ENCODE measurements around the gene HNRNPA3.
"Not testable (repeated sequence)": the region's sequence is repeated elsewhere in the genome, so short reads cannot be mapped to it uniquely, and the experiment has no call there.

Gene HNRNPA3

GRCh38 chr2:177184606-177185005 is 28.0 kb upstream of the HNRNPA3 start:
- H2BK120ac ChIP-seq (ENCODE audit: low read depth, low read length): no peak overlapping the region
- no peak overlapping the region for H3K4me3 ChIP-seq (ENCODE audit: low read length in 2 of 2)
- H4K91ac ChIP-seq (ENCODE audit: low read depth, low read length, poor library complexity): no peak overlapping the region
- peaks cover 0 to 2% of the 10 kb centered on the region in 2 donors for H3K4me1 ChIP-seq (ENCODE audit: control insufficient read depth in 2 of 2, insufficient read depth in 1 of 2, low read depth in 1 of 2, low read length in 2 of 2)
- H3K14ac ChIP-seq (ENCODE audit: low read length): no peak overlapping the region
- H4K8ac ChIP-seq (ENCODE audit: low read depth, low read length): no peak overlapping the region
- H3K23ac ChIP-seq (ENCODE audit: low read depth, low read length, poor library complexity): no peak overlapping the region
- H3K27me3 ChIP-seq (ENCODE audit: control insufficient read depth in 3 of 3, insufficient read depth in 3 of 3, low read depth in 1 of 3, low read length in 3 of 3): no peaks in the 10 kb centered on the region
- DNase-seq (ENCODE audit: low spot score): no peak
- no peak overlapping the region for H3K27ac ChIP-seq (replicated peaks; ENCODE audit: low read length)
- H3K4me2 ChIP-seq (ENCODE audit: insufficient read depth, low read length, poor library complexity, severe bottlenecking): no peak overlapping the region
- no peak overlapping the region for H2BK15ac ChIP-seq (ENCODE audit: low read length)
- H3K79me1 ChIP-seq (ENCODE audit: low read depth, low read length): no peaks in the 10 kb centered on the region
- no CpG with 5 or more reads among the region's 1 CpG for WGBS, 2 donors (ENCODE audit: extremely low coverage in 2 of 2, insufficient read length in 2 of 2, insufficient replicate concordance in 1 of 2)
- no peak overlapping the region for H2AK5ac ChIP-seq (ENCODE audit: low read depth, low read length)
- no peak overlapping the region for H2BK12ac ChIP-seq (ENCODE audit: low read length)
- no peak overlapping the region for H2BK5ac ChIP-seq (ENCODE audit: low read length)
- no peak overlapping the region for H3K18ac ChIP-seq (ENCODE audit: low read length)
- H3K9me3 ChIP-seq (replicated peaks in 1 of 2; ENCODE audit: control insufficient read depth in 2 of 2, insufficient read depth in 1 of 2, low read depth in 1 of 2, low read length in 2 of 2): no peaks in the 10 kb centered on the region
- no peak overlapping the region for H2AFZ ChIP-seq (ENCODE audit: low read length)
- H3K4ac ChIP-seq (ENCODE audit: low read length): no peak overlapping the region
- no peak overlapping the region for H3K9ac ChIP-seq (ENCODE audit: low read depth, low read length, poor library complexity)
- no peaks in the 10 kb centered on the region for H3K36me3 ChIP-seq (replicated peaks in 1 of 2; ENCODE audit: control insufficient read depth in 2 of 2, insufficient read depth in 2 of 2, low read length in 2 of 2)

GRCh38 chr2:177186038-177186437 is 26.6 kb upstream of the HNRNPA3 start:
- no CpG with 5 or more reads among the region's 7 CpGs for WGBS, 2 donors (ENCODE audit: extremely low coverage in 2 of 2, insufficient read length in 2 of 2, insufficient replicate concordance in 1 of 2)
- H3K27me3 ChIP-seq (ENCODE audit: control insufficient read depth in 3 of 3, insufficient read depth in 3 of 3, low read depth in 1 of 3, low read length in 3 of 3); DNase-seq (ENCODE audit: low spot score); H3K4me2 ChIP-seq (ENCODE audit: insufficient read depth, low read length, poor library complexity, severe bottlenecking); H3K23ac ChIP-seq (ENCODE audit: low read depth, low read length, poor library complexity); H2BK5ac ChIP-seq (ENCODE audit: low read length); H4K8ac ChIP-seq (ENCODE audit: low read depth, low read length); H2AFZ ChIP-seq (ENCODE audit: low read length); H2AK5ac ChIP-seq (ENCODE audit: low read depth, low read length); H2BK12ac ChIP-seq (ENCODE audit: low read length); H4K91ac ChIP-seq (ENCODE audit: low read depth, low read length, poor library complexity); H2BK15ac ChIP-seq (ENCODE audit: low read length); H3K27ac ChIP-seq (replicated peaks; ENCODE audit: low read length); H3K79me1 ChIP-seq (ENCODE audit: low read depth, low read length); H3K18ac ChIP-seq (ENCODE audit: low read length); H3K14ac ChIP-seq (ENCODE audit: low read length); H3K9me3 ChIP-seq (replicated peaks in 1 of 2; ENCODE audit: control insufficient read depth in 2 of 2, insufficient read depth in 1 of 2, low read depth in 1 of 2, low read length in 2 of 2); H3K4me1 ChIP-seq (ENCODE audit: control insufficient read depth in 2 of 2, insufficient read depth in 1 of 2, low read depth in 1 of 2, low read length in 2 of 2); H3K9ac ChIP-seq (ENCODE audit: low read depth, low read length, poor library complexity); H3K36me3 ChIP-seq (replicated peaks in 1 of 2; ENCODE audit: control insufficient read depth in 2 of 2, insufficient read depth in 2 of 2, low read length in 2 of 2); H3K4ac ChIP-seq (ENCODE audit: low read length); H2BK120ac ChIP-seq (ENCODE audit: low read depth, low read length); H3K4me3 ChIP-seq (ENCODE audit: low read length in 2 of 2): not testable (repeated sequence)

- H3K27ac ChIP-seq (replicated peaks; ENCODE audit: low read length): no peak overlapping the region
- H3K23ac ChIP-seq (ENCODE audit: low read depth, low read length, poor library complexity): no peak overlapping the region
- WGBS, 2 donors (ENCODE audit: extremely low coverage in 2 of 2, insufficient read length in 2 of 2, insufficient replicate concordance in 1 of 2): no CpG with 5 or more reads among the region's 8 CpGs
- H3K4me2 ChIP-seq (ENCODE audit: insufficient read depth, low read length, poor library complexity, severe bottlenecking): no peak overlapping the region
- H3K9ac ChIP-seq (ENCODE audit: low read depth, low read length, poor library complexity): no peak overlapping the region
- no peak overlapping the region for H2BK5ac ChIP-seq (ENCODE audit: low read length)
- H3K4ac ChIP-seq (ENCODE audit: low read length): no peak overlapping the region
- H3K79me1 ChIP-seq (ENCODE audit: low read depth, low read length): no peaks in the 10 kb centered on the region
- H4K8ac ChIP-seq (ENCODE audit: low read depth, low read length): no peak overlapping the region
- no peaks in the 10 kb centered on the region for H3K36me3 ChIP-seq (replicated peaks in 1 of 2; ENCODE audit: control insufficient read depth in 2 of 2, insufficient read depth in 2 of 2, low read length in 2 of 2)
- H3K4me1 ChIP-seq (ENCODE audit: control insufficient read depth in 2 of 2, insufficient read depth in 1 of 2, low read depth in 1 of 2, low read length in 2 of 2): peaks cover 0 to 2% of the 10 kb centered on the region in 2 donors
- H3K27me3 ChIP-seq (ENCODE audit: control insufficient read depth in 3 of 3, insufficient read depth in 3 of 3, low read depth in 1 of 3, low read length in 3 of 3): no peaks in the 10 kb centered on the region
- H3K14ac ChIP-seq (ENCODE audit: low read length): no peak overlapping the region
- no peak overlapping the region for H2BK120ac ChIP-seq (ENCODE audit: low read depth, low read length)
- no peak overlapping the region for H3K18ac ChIP-seq (ENCODE audit: low read length)
- no peak for DNase-seq (ENCODE audit: low spot score)
- no peaks in the 10 kb centered on the region for H3K9me3 ChIP-seq (replicated peaks in 1 of 2; ENCODE audit: control insufficient read depth in 2 of 2, insufficient read depth in 1 of 2, low read depth in 1 of 2, low read length in 2 of 2)
- H2AK5ac ChIP-seq (ENCODE audit: low read depth, low read length): no peak overlapping the region
- H4K91ac ChIP-seq (ENCODE audit: low read depth, low read length, poor library complexity): no peak overlapping the region
- H3K4me3 ChIP-seq (ENCODE audit: low read length in 2 of 2): no peak overlapping the region
- H2BK15ac ChIP-seq (ENCODE audit: low read length): no peak overlapping the region
- H2BK12ac ChIP-seq (ENCODE audit: low read length): no peak overlapping the region
- peak overlapping the region; percentile 55 for H2AFZ ChIP-seq (ENCODE audit: low read length)
Measured at GRCh38 chr2:177187631-177188312, 24.8 kb upstream of the HNRNPA3 start.

- no peak overlapping the region for H3K4me3 ChIP-seq (ENCODE audit: low read length in 2 of 2)
- no peak overlapping the region for H3K27ac ChIP-seq (replicated peaks; ENCODE audit: low read length)
- H2BK12ac ChIP-seq (ENCODE audit: low read length): no peak overlapping the region
- H2AFZ ChIP-seq (ENCODE audit: low read length): no peak overlapping the region
- H3K9me3 ChIP-seq (replicated peaks in 1 of 2; ENCODE audit: control insufficient read depth in 2 of 2, insufficient read depth in 1 of 2, low read depth in 1 of 2, low read length in 2 of 2): no peaks in the 10 kb centered on the region
- no peak overlapping the region for H4K91ac ChIP-seq (ENCODE audit: low read depth, low read length, poor library complexity)
- no peak overlapping the region for H3K9ac ChIP-seq (ENCODE audit: low read depth, low read length, poor library complexity)
- no peak overlapping the region for H2BK120ac ChIP-seq (ENCODE audit: low read depth, low read length)
- no peaks in the 10 kb centered on the region for H3K27me3 ChIP-seq (ENCODE audit: control insufficient read depth in 3 of 3, insufficient read depth in 3 of 3, low read depth in 1 of 3, low read length in 3 of 3)
- H2BK5ac ChIP-seq (ENCODE audit: low read length): no peak overlapping the region
- H3K4me1 ChIP-seq (ENCODE audit: control insufficient read depth in 2 of 2, insufficient read depth in 1 of 2, low read depth in 1 of 2, low read length in 2 of 2): no peaks in the 10 kb centered on the region
- no peak for DNase-seq (ENCODE audit: low spot score)
- no peak overlapping the region for H2AK5ac ChIP-seq (ENCODE audit: low read depth, low read length)
- no peak overlapping the region for H3K23ac ChIP-seq (ENCODE audit: low read depth, low read length, poor library complexity)
- H3K14ac ChIP-seq (ENCODE audit: low read length): no peak overlapping the region
- H3K4ac ChIP-seq (ENCODE audit: low read length): no peak overlapping the region
- no CpG with 5 or more reads among the region's 7 CpGs for WGBS, 2 donors (ENCODE audit: extremely low coverage in 2 of 2, insufficient read length in 2 of 2, insufficient replicate concordance in 1 of 2)
- no peak overlapping the region for H3K4me2 ChIP-seq (ENCODE audit: insufficient read depth, low read length, poor library complexity, severe bottlenecking)
- no peak overlapping the region for H2BK15ac ChIP-seq (ENCODE audit: low read length)
- no peak overlapping the region for H3K18ac ChIP-seq (ENCODE audit: low read length)
- H3K79me1 ChIP-seq (ENCODE audit: low read depth, low read length): no peaks in the 10 kb centered on the region
- H3K36me3 ChIP-seq (replicated peaks in 1 of 2; ENCODE audit: control insufficient read depth in 2 of 2, insufficient read depth in 2 of 2, low read length in 2 of 2): no peaks in the 10 kb centered on the region
- no peak overlapping the region for H4K8ac ChIP-seq (ENCODE audit: low read depth, low read length)
Measured at GRCh38 chr2:177188482-177189469, 23.8 kb upstream of the HNRNPA3 start.

Data from neuronal stem cell (in vitro differentiated cells).